Keratinocyte (primary cell): ENCODE results near the gene TP53BP2.

Experiments used
- CTCF ChIP-seq, 3 experiments: IDR thresholded peaks in 1 of 3; conservative IDR thresholded peaks in 1 of 3; optimal IDR thresholded peaks in 1 of 3; 2 replicates in 2 of 3; 3 replicates in 1 of 3; pipeline versions ENCODE3 to v1.5.1; 2011; ENCODE audit warnings: low read length in 3 of 3, mild to moderate bottlenecking in 3 of 3, moderate library complexity in 2 of 3, control low read depth in 1 of 3, inconsistent platforms in 1 of 3; ENCODE audit not compliant: insufficient read depth in 2 of 3; ENCODE audit errors: extremely low read depth in 1 of 3
- EZH2 ChIP-seq: IDR thresholded peaks from one replicate; pipeline ENCODE4 v1.6.1; 2012; ENCODE audit warnings: inconsistent platforms, mild to moderate bottlenecking, low read length, moderate library complexity

GRCh38 chr1:223776075-223776814, 69.5 kb downstream of the TP53BP2 start:
- no peak for TF ChIP-seq CTCF (optimal IDR thresholded peaks at IDR 0.05 in 1 of 3, IDR thresholded peaks at IDR 0.05 in 1 of 3, conservative IDR thresholded peaks at IDR 0.05 in 1 of 3; ENCODE audit: extremely low read depth in 1 of 3, insufficient read depth in 2 of 3, low read length in 3 of 3)
- TF ChIP-seq EZH2: no peak
